NCI-H2107 treated with DMSO at 0.1 percent for 48 hours (cell line): ENCODE results near the gene DRGX.

ENCODE experiments used
- DNase-seq: peaks from one replicate; lab custom pipeline; 2025; ENCODE audit not compliant: unreplicated experiment; lab: John Stamatoyannopoulos, UW

DRGX gene

GRCh38 chr10:49383853-49384252 is 12.0 kb downstream of the DRGX start:
- DNase-seq: no peak

GRCh38 chr10:49382826-49383225 is 13.1 kb downstream of the DRGX start:
- DNase-seq: no peak

- no peak for DNase-seq
Measured at GRCh38 chr10:49382226-49382625, 13.7 kb downstream of the DRGX start.

GRCh38 chr10:49381111-49381900 is 14.6 kb downstream of the DRGX start:
- DNase-seq: no peak

- DNase-seq: no peak
Measured at GRCh38 chr10:49379596-49380410, 16.1 kb downstream of the DRGX start.

- no peak for DNase-seq
Measured at GRCh38 chr10:49377256-49377655, 18.6 kb downstream of the DRGX start.

- DNase-seq: no peak
Measured at GRCh38 chr10:49375611-49376010, 20.3 kb downstream of the DRGX start.

GRCh38 chr10:49374740-49375139 is 21.1 kb downstream of the DRGX start:
- DNase-seq: no peak

- DNase-seq: no peak
Measured at GRCh38 chr10:49373361-49373760, 22.5 kb downstream of the DRGX start.

- no peak for DNase-seq
Measured at GRCh38 chr10:49371967-49372366, 23.9 kb downstream of the DRGX start.

- DNase-seq: no peak
Measured at GRCh38 chr10:49370326-49371100, 25.4 kb downstream of the DRGX start.

GRCh38 chr10:49369216-49370162 is 26.4 kb downstream of the DRGX start:
- no peak for DNase-seq

GRCh38 chr10:49368256-49368655 is 27.6 kb downstream of the DRGX start:
- DNase-seq: no peak

GRCh38 chr10:49367600-49367999 is 28.3 kb downstream of the DRGX start:
- DNase-seq: no peak

- DNase-seq: no peak
Measured at GRCh38 chr10:49366460-49366859, 29.4 kb downstream of the DRGX start.

- DNase-seq: no peak
Measured at GRCh38 chr10:49365675-49366415, 30.0 kb downstream of the DRGX start.

- DNase-seq: no peak
Measured at GRCh38 chr10:49365275-49365674, 30.6 kb downstream of the DRGX start.

- no peak for DNase-seq
Measured at GRCh38 chr10:49364747-49365146, 31.1 kb downstream of the DRGX start.

GRCh38 chr10:49364051-49364450 is 31.8 kb downstream of the DRGX start:
- no peak for DNase-seq
